ENCODE measurements around the gene SLC9A1. TPM values are rescaled to one million over a fixed set of nuclear protein-coding genes. Genes with fewer than 3 reads are reported as not detected.

The SLC9A1 gene
- total and polyA plus RNA-seq, 11 donors, result 9.4 to 44.9 (median 20.6) TPM

GRCh38 chr1:27074175-27074780, 80.6 kb downstream of the SLC9A1 start:
- Histone ChIP-seq H3K9me3 (no peaks in the 10 kb centered on the region), H3K27me3 (no peaks in the 10 kb centered on the region), H3K4me1 (no peaks in the 10 kb centered on the region), H3K36me3 (no peaks in the 10 kb centered on the region), H3K4me3 (no peak overlapping the region), H3K27ac (no peak overlapping the region)
- no peak for DNase-seq
- 44 to 54% (median 49%) methylated on average over 3 of the region's 3 CpGs for WGBS, 4 donors
- ATAC-seq, result no peak
- intact Hi-C loops (cut with DNase I), result no loop called here
- TF ChIP-seq CTCF (IDR thresholded peaks at IDR 0.05) (no peak), POLR2A (IDR thresholded peaks at IDR 0.05) (no peak)

- intact Hi-C loops (cut with DNase I), result no loop called here
- TF ChIP-seq POLR2A (IDR thresholded peaks at IDR 0.05), result no peak
- TF ChIP-seq CTCF (IDR thresholded peaks at IDR 0.05), result no peak
- ATAC-seq (peak in 3 of 4 donors; percentile 16 to 63 (median 33)), DNase-seq (peak in 4 of 5 donors; percentile 26 to 55 (median 31))
- H3K9me3 ChIP-seq, result no peaks in the 10 kb centered on the region
- WGBS, 4 donors, result 24 to 54% (median 40%) methylated on average over 7 to 8 of the region's 8 CpGs
- H3K27me3 ChIP-seq, result no peaks in the 10 kb centered on the region
- no peaks in the 10 kb centered on the region for H3K4me1 ChIP-seq
- no peaks in the 10 kb centered on the region for H3K36me3 ChIP-seq
- no peak overlapping the region for H3K4me3 ChIP-seq
- no peak overlapping the region for H3K27ac ChIP-seq
These were observed 83.9 kb downstream of the SLC9A1 start for GRCh38 chr1:27071049-27071416.

DNA sequence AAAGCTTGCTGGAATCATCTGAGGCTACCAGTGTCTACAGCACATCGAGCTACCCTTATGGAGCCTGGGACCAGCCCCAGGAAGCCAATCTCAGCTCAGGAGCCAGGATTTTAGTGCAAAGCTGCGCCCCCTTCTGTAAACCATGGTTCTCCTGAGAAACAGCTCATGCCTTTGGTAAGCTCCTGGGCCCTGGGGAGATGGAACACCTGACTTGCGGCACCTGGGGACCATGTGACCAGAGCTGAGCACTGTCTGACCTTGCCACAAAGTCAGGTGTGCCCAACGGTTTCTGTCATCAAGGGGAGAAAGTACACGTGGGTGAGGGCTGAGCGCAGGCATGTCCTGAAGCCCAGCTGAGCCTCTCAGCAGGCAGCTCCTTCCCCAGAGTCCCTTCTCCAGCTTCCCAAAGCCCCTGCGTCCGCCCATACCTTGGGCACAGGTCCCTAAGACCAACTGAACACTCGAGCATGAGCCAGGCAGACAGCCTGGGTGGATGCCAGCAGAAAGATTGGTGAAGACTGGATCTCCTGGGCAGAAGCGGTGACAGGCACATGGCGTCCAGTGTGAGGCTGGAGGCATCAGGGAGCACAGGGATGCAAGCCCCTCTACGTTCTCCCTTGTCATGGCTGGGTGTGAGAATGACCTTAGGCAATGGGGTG, 84.4 kb downstream of the SLC9A1 start:
- TF ChIP-seq POLR2A (IDR thresholded peaks at IDR 0.05) (no peak), CTCF (IDR thresholded peaks at IDR 0.05) (no peak)
- WGBS, 4 donors, result 69 to 82% (median 72%) methylated on average over 12 of the region's 12 CpGs
- no peak for DNase-seq
- no peaks in the 10 kb centered on the region for H3K9me3 ChIP-seq
- intact Hi-C loops (cut with DNase I), result no loop called here
- H3K4me3 ChIP-seq, result no peak overlapping the region
- peak in 1 of 4 donors; percentile 22 for ATAC-seq
- H3K36me3 ChIP-seq, result no peaks in the 10 kb centered on the region
- no peaks in the 10 kb centered on the region for H3K27me3 ChIP-seq
- H3K4me1 ChIP-seq, result no peaks in the 10 kb centered on the region
- no peak overlapping the region for H3K27ac ChIP-seq

DNA sequence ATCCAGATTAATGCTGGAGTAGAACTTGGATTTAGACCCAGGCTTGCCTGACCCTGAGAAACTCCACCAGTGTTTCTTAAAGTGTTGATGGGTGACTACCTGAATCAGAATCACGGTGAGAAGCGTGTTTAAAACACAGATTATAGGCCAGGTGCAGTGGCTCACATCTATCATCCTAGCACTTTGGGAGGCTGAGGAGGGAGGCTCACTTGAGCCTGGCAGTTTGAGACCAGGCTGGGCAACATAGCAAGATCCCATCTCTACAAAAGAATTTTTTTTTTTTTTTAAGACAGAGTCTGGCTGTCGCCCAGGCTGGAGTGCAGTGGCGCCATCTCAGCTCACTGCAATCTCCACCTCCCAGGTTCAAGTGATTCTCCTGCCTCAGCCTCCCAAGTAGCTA, 86.0 kb downstream of the SLC9A1 start:
- WGBS, 4 donors, result 91 to 96% (median 93%) methylated on average over 4 of the region's 4 CpGs
- DNase-seq (no peak), ATAC-seq (no peak)
- no peak for TF ChIP-seq CTCF (IDR thresholded peaks at IDR 0.05)
- no peak for TF ChIP-seq POLR2A (IDR thresholded peaks at IDR 0.05)
- no peaks in the 10 kb centered on the region for H3K27me3 ChIP-seq
- intact Hi-C loops (cut with DNase I), result no loop called here
- no peak overlapping the region for H3K27ac ChIP-seq
- H3K9me3 ChIP-seq, result no peaks in the 10 kb centered on the region
- no peaks in the 10 kb centered on the region for H3K4me1 ChIP-seq
- no peak overlapping the region for H3K4me3 ChIP-seq
- H3K36me3 ChIP-seq, result no peaks in the 10 kb centered on the region
